WI38 (cell line): Measurements from ENCODE around the gene B3GAT3.
A peak's percentile ranks its signal among the peaks of the same experiment; 100 is the strongest.
"Not testable (repeated sequence)": the region's sequence is repeated elsewhere in the genome, so short reads cannot be mapped to it uniquely, and the experiment has no call there.

Experiments
- H3K4me3 ChIP-seq: 2 replicates; pipeline ENCODE4 v1.5.1; 2011; ENCODE audit warnings: low read depth, mild to moderate bottlenecking, control low read depth, low read length
- TF ChIP-seq, protein P1 (sequence below): IDR thresholded peaks from 2 replicates; pipeline ENCODE4 v1.5.1; 2012; ENCODE audit warnings: low read depth, mild to moderate bottlenecking, control low read depth, low read length

Gene B3GAT3

DNA sequence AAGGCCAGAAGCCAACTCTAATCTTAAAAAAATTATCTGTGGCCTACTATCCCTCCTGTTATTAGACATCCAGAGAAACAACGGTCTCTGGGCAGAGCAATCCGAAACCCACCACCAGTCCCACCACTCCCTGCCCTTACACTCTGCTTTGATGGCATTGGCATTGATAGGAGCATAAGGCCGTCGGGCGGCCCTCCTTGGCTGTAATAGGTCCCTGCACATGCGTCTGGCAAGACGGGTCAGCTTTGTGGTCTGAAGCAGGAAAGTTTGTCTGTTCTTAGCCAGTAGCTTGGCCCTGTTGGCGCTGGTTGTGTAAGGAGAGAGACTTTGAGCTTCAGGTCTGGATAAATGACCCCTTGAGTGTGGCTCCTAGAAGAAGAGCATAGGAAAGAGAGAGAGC is 26.7 kb downstream of the B3GAT3 start:
- TF ChIP-seq, protein P1, sequence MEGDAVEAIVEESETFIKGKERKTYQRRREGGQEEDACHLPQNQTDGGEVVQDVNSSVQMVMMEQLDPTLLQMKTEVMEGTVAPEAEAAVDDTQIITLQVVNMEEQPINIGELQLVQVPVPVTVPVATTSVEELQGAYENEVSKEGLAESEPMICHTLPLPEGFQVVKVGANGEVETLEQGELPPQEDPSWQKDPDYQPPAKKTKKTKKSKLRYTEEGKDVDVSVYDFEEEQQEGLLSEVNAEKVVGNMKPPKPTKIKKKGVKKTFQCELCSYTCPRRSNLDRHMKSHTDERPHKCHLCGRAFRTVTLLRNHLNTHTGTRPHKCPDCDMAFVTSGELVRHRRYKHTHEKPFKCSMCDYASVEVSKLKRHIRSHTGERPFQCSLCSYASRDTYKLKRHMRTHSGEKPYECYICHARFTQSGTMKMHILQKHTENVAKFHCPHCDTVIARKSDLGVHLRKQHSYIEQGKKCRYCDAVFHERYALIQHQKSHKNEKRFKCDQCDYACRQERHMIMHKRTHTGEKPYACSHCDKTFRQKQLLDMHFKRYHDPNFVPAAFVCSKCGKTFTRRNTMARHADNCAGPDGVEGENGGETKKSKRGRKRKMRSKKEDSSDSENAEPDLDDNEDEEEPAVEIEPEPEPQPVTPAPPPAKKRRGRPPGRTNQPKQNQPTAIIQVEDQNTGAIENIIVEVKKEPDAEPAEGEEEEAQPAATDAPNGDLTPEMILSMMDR = no peak
- H3K4me3 ChIP-seq = no peak overlapping the region

DNA sequence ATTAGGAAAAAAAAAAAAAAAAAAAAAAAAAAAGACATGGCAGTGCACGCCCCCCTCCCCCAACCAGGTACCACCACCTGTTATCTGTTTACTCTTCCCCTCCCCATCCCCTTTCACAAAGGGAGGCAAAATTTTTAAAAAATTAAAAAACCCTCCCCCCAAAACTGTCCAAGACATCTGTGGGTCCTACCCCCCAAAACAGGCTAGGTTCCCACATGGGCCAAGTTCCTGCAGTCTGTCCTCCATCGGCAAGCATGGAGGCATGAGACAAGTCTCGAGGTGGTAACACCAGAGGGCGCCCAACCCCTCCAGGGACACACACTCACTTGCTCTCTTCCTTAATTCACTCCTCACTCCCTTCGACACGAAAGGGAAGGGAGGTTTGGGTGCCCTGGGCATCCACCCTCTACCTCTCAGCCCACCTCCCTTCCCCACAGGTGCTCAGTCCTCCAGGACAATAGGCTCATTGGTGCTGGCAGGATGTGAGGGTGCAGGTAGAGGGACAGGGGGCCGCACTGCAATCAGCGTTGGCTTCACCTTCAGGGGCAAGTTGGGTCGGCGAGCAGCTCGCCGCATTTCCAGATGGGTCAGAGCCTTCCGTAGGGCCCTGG is 28.2 kb downstream of the B3GAT3 start:
- TF ChIP-seq, protein P1 = peak; percentile 45
- no peak overlapping the region for H3K4me3 ChIP-seq

DNA sequence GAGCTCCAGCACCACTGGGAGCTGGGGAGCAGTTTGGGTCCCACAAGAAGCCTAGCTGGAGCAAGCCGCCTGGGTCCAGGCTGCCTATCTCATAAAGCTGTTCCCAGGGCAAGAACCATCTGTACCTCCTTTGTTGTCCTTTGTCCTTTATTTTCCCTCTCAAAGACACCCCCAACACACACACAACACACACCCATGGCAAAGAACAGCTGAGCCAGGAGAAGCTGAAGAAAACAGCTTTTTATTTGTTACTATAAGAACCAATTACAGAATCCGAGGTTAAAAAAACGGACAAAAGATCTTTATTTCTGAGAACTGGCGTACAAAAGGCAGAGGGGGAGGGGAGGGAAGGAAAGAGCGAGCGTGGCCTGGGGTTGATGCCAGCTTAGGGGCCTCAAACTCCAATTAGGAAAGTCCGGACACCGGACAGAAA is 28.8 kb downstream of the B3GAT3 start:
- H3K4me3 ChIP-seq = no peak overlapping the region
- TF ChIP-seq, protein P1 = no peak

- peak overlapping the region; percentile 76 for H3K4me3 ChIP-seq
- TF ChIP-seq, protein P1 = no peak
Observed at GRCh38 chr11:62592146-62592815, 29.5 kb downstream of the B3GAT3 start.

DNA sequence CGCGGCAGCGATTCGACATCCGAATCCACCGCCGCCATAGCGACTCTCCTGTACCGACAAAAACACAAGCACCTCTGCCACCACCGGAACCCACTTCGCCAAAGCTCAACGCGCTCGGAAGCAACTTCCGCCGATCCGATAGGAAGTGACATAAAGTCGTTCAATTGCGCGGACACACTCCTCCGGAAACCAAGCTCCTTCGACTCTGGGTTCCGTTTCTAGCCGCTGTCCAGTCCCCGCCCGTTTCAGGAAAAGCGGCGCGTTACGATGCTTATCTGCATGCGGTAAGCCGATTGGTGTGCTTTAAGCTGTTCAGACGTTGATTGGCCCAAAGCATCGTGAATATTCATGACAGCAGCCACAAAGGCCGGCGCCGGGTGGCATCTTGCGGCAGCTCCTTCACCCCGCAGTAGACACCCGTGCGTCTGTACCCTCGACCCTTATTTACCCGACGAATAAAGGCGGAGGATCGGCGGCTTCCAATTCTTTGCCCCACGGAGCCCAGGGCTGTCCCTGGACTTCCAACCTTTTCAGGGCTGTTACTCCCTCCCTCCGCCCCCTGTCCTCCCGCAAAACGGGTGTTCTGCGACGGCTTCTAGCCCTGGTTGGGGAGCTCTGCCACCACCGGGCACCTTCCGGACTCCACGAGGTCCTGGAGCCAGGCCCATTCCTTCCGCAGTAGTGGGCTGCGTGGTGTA is 30.2 kb downstream of the B3GAT3 start, which contains the start of gene TUT1:
Gene TUT1, minus strand, starts transcription at position 76 of the 698 bp plus-strand sequence. Its CDS starts 38 bp downstream, at position 38.
- H3K4me3 ChIP-seq = peak within 1 kb of the TSS; percentile 76
- TF ChIP-seq, protein P1 = no peak

GRCh38 chr11:62588966-62589637 is 32.7 kb downstream of the B3GAT3 start:
- TF ChIP-seq, protein P1 = peak; percentile 40; the same call in 1 of the 2 replicates
- H3K4me3 ChIP-seq = no peak overlapping the region

DNA sequence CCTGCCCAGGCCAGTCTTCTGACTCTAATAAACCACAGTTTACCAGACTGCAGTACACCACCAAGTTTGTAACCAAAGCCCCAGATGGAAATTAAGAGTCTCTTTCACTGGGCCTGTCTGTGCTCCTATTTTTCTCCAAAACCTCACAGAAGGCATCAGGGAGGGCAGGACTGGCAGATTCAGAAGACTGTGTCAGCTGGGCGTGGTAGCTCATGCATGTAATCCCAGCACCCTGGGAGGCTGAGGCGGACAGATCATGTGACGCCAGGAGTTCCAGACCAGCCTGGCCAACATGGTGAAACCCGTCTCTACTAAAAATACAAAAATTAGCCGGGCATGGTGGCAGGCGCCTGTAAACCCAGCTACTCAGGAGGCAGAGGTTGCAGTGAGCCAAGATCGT is 36.4 kb downstream of the B3GAT3 start:
- not testable (repeated sequence) for H3K4me3 ChIP-seq

DNA sequence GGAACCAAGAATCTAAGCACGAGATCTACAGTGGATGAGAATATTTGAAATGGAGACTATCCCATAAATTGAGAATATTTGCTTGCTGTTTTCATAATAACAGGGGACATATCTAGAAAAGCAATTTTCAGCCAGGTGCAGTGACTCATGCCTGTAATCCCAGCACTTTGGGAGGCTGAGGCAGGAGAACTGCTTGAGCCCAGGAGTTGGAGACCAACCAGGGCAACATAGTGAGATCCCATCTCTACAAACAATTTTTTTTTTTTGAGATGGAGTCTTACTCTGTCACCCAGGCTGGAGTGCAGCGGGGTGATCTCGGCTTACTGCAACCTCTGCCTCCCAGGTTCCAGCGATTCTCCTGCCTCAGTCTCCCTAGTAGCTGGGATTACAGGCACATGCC is 40.1 kb downstream of the B3GAT3 start:
- not testable (repeated sequence) for H3K4me3 ChIP-seq
